CD14-positive monocyte (primary cell): ENCODE results near the gene PTPRC. TPM values are rescaled to one million over a fixed set of nuclear protein-coding genes. Genes with fewer than 3 reads are reported as not detected.

Experiments
- DNase-seq, 3 donors: peaks; one replicate each; pipeline ENCODE4 v3.0.0-alpha.2; 2011 to 2022
- H2AFZ ChIP-seq: 2 replicates; pipeline ENCODE4 v1.6.0; 2012; ENCODE audit warnings: mild to moderate bottlenecking, low read depth, low read length, inconsistent platforms; ENCODE audit not compliant: insufficient read depth, poor library complexity, severe bottlenecking
- H3K27ac ChIP-seq, 2 donors: 1 replicate in 1 of 2; 2 replicates in 1 of 2; pipeline ENCODE4 v1.5.1; 2012 to 2013; ENCODE audit warnings: low read length in 2 of 2, control low read depth in 1 of 2, inconsistent platforms in 1 of 2, low read depth in 1 of 2, mild to moderate bottlenecking in 1 of 2
- H3K27me3 ChIP-seq, 2 donors: one replicate each; pipeline versions ENCODE4 v1.6.0 to v1.6.1; 2011 to 2013; ENCODE audit warnings: low read length in 2 of 2; ENCODE audit not compliant: control insufficient read depth in 2 of 2, insufficient read depth in 2 of 2
- H3K36me3 ChIP-seq, 2 donors: replicated peaks in 1 of 2; 1 replicate in 1 of 2; 2 replicates in 1 of 2; pipeline versions ENCODE4 v1.5.1 to v1.6.1; 2012 to 2013; ENCODE audit warnings: low read length in 2 of 2, control low read depth in 1 of 2, inconsistent platforms in 1 of 2, mild to moderate bottlenecking in 1 of 2; ENCODE audit not compliant: insufficient read depth in 2 of 2, control insufficient read depth in 1 of 2
- H3K4me1 ChIP-seq, 2 donors: 1 replicate in 1 of 2; 2 replicates in 1 of 2; pipeline versions ENCODE4 v1.5.1 to v1.6.1; 2012 to 2013; ENCODE audit warnings: low read length in 2 of 2, control low read depth in 1 of 2, inconsistent platforms in 1 of 2, mild to moderate bottlenecking in 1 of 2, moderate library complexity in 1 of 2; ENCODE audit not compliant: insufficient read depth in 2 of 2, control insufficient read depth in 1 of 2
- H3K4me2 ChIP-seq: replicated peaks from 2 replicates; pipeline ENCODE3; 2012; ENCODE audit warnings: low read length, moderate library complexity, mild to moderate bottlenecking; ENCODE audit not compliant: poor library complexity, severe bottlenecking; ENCODE audit errors: extremely low read depth
- H3K4me3 ChIP-seq, 3 experiments: fragments of 200-600 bp in 1 of 3; sonication (generic) in 1 of 3; replicated peaks in 1 of 3; 1 replicate in 2 of 3; 2 replicates in 1 of 3; pipeline ENCODE4 v1.5.1; 2011 to 2013; ENCODE audit warnings: low read length in 3 of 3, mild to moderate bottlenecking in 3 of 3, control low read depth in 2 of 3, low read depth in 2 of 3, inconsistent platforms in 1 of 3, moderate library complexity in 1 of 3
- H3K79me2 ChIP-seq: 2 replicates; pipeline ENCODE4 v1.6.0; 2012; ENCODE audit warnings: mild to moderate bottlenecking, control low read depth, inconsistent platforms, low read length, moderate library complexity; ENCODE audit not compliant: insufficient read depth
- H3K9ac ChIP-seq: 2 replicates; pipeline ENCODE4 v1.6.0; 2017; ENCODE audit warnings: low read length, mild to moderate bottlenecking; ENCODE audit not compliant: insufficient read depth, poor library complexity, severe bottlenecking
- H3K9me3 ChIP-seq, 2 donors: replicated peaks in 1 of 2; 1 replicate in 1 of 2; 2 replicates in 1 of 2; pipeline versions ENCODE4 v1.5.1 to v1.6.1; 2012 to 2013; ENCODE audit warnings: low read length in 2 of 2, control low read depth in 1 of 2; ENCODE audit not compliant: control insufficient read depth in 1 of 2, insufficient read depth in 1 of 2
- H4K20me1 ChIP-seq: 2 replicates; pipeline ENCODE4 v1.6.0; 2012; ENCODE audit warnings: mild to moderate bottlenecking, low read length, control low read depth, moderate library complexity; ENCODE audit not compliant: insufficient read depth
- H3K27ac Mint-ChIP-seq, 7 donors: one replicate each; pipeline ENCODE4 v1.8.0; 2020; ENCODE audit warnings: mild to moderate bottlenecking in 7 of 7, mixed read lengths in 7 of 7, moderate library complexity in 6 of 7, inconsistent platforms in 2 of 7
- H3K27me3 Mint-ChIP-seq, 3 donors: one replicate each; pipeline ENCODE4 v1.8.0; 2021 to 2022; ENCODE audit warnings: low read depth in 3 of 3, mild to moderate bottlenecking in 3 of 3, mixed read lengths in 3 of 3, moderate library complexity in 3 of 3, inconsistent platforms in 1 of 3
- H3K36me3 Mint-ChIP-seq, 2 donors: one replicate each; pipeline ENCODE4 v1.8.0; 2020; ENCODE audit warnings: mixed read lengths in 2 of 2, inconsistent platforms in 1 of 2, mild to moderate bottlenecking in 1 of 2
- H3K4me1 Mint-ChIP-seq: one replicate; pipeline ENCODE4 v1.8.0; 2020; ENCODE audit warnings: mild to moderate bottlenecking, mixed read lengths
- H3K4me3 Mint-ChIP-seq, 2 donors: one replicate each; pipeline ENCODE4 v1.8.0; 2020; ENCODE audit warnings: mild to moderate bottlenecking in 2 of 2, mixed read lengths in 2 of 2, moderate library complexity in 1 of 2
- H3K9me3 Mint-ChIP-seq, 7 donors: one replicate each; pipeline ENCODE4 v1.8.0; 2020 to 2022; ENCODE audit warnings: mixed read lengths in 7 of 7, mild to moderate bottlenecking in 6 of 7, moderate library complexity in 6 of 7, inconsistent platforms in 2 of 7
- CTCF ChIP-seq: fragments of 200-600 bp; IDR thresholded peaks from one replicate; pipeline ENCODE4 v1.8.0; 2022; ENCODE audit warnings: antibody characterized with exemption, mild to moderate bottlenecking
- intact Hi-C, 2 donors: fragments of 100-400 bp; cut with micrococcal nuclease; formaldehyde crosslinking; loops; one replicate each; pipeline versions ENCODE4 v1.15.0 to v1.15.1; 2023
- polyA plus RNA-seq, 3 donors: library from polyadenylated mRNA; depleted of rRNA in 1 of 3; unstranded in 2 of 3; stranded (reverse) in 1 of 3; fragments of 300-500 nt in 2 of 3; fragments of >200 nt in 1 of 3; fragmentation: Illumina TruSeq in 2 of 3; gene quantifications; 1 replicate in 2 of 3; 2 replicates in 1 of 3; pipeline ENCODE4 v1.2.3, GENCODE V29; 2012 to 2021

The PTPRC gene
- polyA plus RNA-seq, 3 donors, result 410 to 992 (median 667) TPM

- no peak overlapping the region for H2AFZ ChIP-seq
Observed at GRCh38 chr1:198628067-198628455, 10.8 kb upstream of the PTPRC start.

GRCh38 chr1:198629610-198630009 lies 9.2 kb upstream of the PTPRC start:
- H2AFZ ChIP-seq, result no peak overlapping the region

More at GRCh38 chr1:198628067-198628455, 10.8 kb upstream of the PTPRC start:
- Histone ChIP-seq H3K79me2 (no peaks in the 10 kb centered on the region), H3K9ac (no peak overlapping the region), H3K27ac (no peak overlapping the region), H3K4me1 (peaks cover 7 to 9% of the 10 kb centered on the region in 2 donors), H4K20me1 (no peaks in the 10 kb centered on the region), H3K4me2 (no peak overlapping the region), H3K9me3 (no peaks in the 10 kb centered on the region), H3K27me3 (no peaks in the 10 kb centered on the region), H3K36me3 (no peaks in the 10 kb centered on the region), H3K4me3 (no peak overlapping the region)
- Mint-ChIP-seq H3K27ac (no peak overlapping the region), H3K4me3 (no peak overlapping the region), H3K4me1 (peaks cover 10% of the 10 kb centered on the region), H3K9me3 (peaks cover 0 to 2% (median 0%) of the 10 kb centered on the region in 7 donors), H3K27me3 (peaks cover 0 to 1% (median 0%) of the 10 kb centered on the region in 3 donors), H3K36me3 (no peaks in the 10 kb centered on the region)
- no peak for TF ChIP-seq CTCF
- intact Hi-C loops, result loop anchor here in 1 of 2 donors (10.0 kb wide), 1 partner anchor 63 kb away; no protein-coding TSS in a partner anchor
- DNase-seq, result no peak

More at GRCh38 chr1:198629610-198630009, 9.2 kb upstream of the PTPRC start:
- Histone ChIP-seq H3K9ac (no peak overlapping the region), H3K4me2 (no peak overlapping the region), H4K20me1 (no peaks in the 10 kb centered on the region), H3K4me3 (no peak overlapping the region), H3K36me3 (no peaks in the 10 kb centered on the region), H3K27ac (no peak overlapping the region), H3K9me3 (no peaks in the 10 kb centered on the region), H3K27me3 (no peaks in the 10 kb centered on the region), H3K4me1 (peaks cover 15 to 20% of the 10 kb centered on the region in 2 donors), H3K79me2 (no peaks in the 10 kb centered on the region)
- DNase-seq, result no peak
- intact Hi-C loops, result loop anchor here in 1 of 2 donors (10.0 kb wide), 1 partner anchor 65 kb away; no protein-coding TSS in a partner anchor
- H3K9me3 Mint-ChIP-seq, result peaks cover 0 to 10% (median 2%) of the 10 kb centered on the region in 7 donors
- H3K4me1 Mint-ChIP-seq, result peaks cover 22% of the 10 kb centered on the region
- peaks cover 0 to 1% (median 0%) of the 10 kb centered on the region in 3 donors for H3K27me3 Mint-ChIP-seq
- TF ChIP-seq CTCF, result no peak
- peak overlapping the region in 1 of 7 donors; percentile 5 for H3K27ac Mint-ChIP-seq
- peaks cover 2 to 3% of the 10 kb centered on the region in 2 donors for H3K36me3 Mint-ChIP-seq
- no peak overlapping the region for H3K4me3 Mint-ChIP-seq
